ENCODE measurements around the gene RAB25.
"Not testable (repeated sequence)": the region's sequence is repeated elsewhere in the genome, so short reads cannot be mapped to it uniquely, and the experiment has no call there.

The RAB25 gene

DNA sequence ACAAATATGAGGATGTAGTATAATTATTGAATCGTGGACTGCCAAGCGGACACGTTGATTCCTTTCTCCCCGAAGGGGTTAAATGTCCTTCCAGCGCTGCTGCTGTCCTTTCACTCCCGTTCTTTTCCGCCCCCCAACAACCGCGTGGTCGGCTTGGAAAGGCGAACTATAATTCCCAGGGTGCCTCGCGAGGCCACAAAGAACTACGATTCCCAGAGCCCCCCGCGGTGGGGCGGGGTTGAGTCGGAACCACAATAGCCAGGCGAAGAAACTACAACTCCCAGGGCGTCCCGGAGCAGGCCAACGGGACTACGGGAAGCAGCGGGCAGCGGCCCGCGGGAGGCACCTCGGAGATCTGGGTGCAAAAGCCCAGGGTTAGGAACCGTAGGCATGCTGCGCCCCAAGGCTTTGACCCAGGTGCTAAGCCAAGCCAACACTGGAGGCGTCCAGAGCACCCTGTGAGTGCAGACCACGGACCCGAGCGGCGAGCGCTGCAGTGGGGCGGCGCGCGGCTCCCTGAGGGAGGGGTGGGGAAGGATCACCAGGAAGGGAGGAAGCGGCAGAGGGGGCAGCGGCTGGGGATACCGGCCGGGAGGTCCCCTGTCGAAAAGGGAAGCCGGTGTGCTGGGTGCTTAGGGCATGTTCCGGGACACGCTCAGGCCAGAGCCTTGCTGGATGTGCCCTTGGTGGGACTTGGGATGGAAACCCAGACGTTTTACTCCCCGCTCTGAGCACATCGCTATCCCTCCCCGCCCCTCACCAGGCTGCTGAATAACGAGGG, 6.3 kb upstream of the RAB25 start, which contains the start of gene LAMTOR2:
LAMTOR2 (plus strand) TSS at position 283 of the 781 bp plus-strand sequence; CDS start at position 391, 108 bp downstream.
- peak; percentile 88 to 89 for DNase-seq (ENCODE audit: low read depth in 2 of 2)

DNA sequence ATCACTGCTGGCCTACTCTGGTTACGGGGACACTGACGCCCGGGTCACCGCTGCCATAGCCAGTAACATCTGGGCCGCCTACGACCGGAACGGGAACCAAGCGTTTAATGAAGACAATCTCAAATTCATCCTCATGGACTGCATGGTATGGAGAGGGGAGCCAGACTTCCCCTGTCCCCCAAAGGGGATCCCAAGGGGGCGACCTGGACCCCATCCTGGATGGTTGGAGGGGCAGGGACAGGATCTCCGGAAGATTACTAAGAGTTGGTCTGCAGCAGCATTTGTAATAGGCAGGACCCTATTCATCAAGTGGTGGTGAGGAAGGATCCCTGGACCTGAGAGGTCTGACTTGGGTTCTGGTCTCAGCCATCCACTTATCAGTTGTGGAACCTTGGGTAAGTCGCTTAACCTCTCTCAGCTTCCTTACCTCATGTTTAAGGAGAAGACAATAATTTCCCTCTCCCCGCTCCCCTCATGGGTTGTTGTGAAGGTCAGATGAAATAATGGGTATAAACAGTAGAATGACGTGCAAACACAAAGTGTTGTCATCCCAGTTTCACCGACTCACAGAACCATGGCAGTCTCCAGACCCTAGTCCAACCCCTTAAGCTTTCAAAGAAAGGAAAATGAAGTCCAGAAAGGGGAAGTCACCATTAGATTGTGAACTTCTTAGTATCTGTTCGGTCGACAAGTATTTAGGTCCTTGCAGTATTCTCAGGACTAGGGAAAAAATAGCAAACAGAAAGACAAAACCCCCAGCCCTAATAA, 5.5 kb upstream of the RAB25 start:
- DNase-seq (ENCODE audit: low read depth in 2 of 2), result no peak

DNA sequence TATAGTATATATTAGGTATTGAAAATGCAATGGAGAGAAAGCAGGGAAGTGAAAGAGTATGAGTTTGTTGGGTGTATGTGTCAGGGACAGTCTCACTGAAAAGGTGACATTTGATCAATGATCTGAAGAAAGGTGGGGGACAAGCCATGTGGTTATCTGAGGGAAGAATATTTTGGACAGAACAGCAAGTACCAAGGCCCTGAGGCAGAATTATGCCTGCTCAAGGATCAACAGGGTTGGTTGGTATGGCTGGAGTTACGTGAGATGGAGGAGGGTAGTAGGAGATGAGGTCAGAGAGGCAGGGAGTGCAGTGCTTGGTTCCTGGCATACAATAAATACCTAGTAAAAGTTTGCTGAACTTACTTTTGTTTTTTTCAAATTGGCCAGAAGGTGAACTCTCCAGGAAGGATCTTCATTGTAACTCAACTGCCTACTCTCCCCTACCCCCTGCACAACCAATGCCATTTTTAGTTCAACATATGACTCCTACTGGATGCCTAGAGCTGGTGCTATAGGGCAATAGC, 4.6 kb upstream of the RAB25 start:
- DNase-seq (ENCODE audit: low read depth in 2 of 2), result no peak

DNA sequence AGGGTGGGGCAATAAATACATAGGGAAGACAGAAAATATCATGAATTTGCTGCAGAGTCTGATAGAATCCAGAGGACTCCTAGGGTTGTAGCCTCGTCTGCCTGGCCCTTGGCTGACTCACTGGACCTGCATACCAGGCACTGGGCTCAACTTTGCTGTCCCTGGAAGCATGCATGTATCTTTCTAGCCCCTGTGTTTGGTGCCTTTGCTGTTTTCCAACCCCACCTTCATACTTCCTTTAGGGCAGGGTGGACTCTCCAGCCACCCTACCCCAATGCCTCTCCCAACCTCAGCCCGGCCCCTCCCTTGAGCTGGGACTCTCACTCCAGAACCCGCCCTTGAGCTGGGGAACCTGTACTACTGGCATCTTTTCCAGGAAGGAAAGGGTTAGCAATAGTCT, 1.2 kb downstream of the RAB25 start:
- DNase-seq (ENCODE audit: low read depth in 2 of 2), result no peak

DNA sequence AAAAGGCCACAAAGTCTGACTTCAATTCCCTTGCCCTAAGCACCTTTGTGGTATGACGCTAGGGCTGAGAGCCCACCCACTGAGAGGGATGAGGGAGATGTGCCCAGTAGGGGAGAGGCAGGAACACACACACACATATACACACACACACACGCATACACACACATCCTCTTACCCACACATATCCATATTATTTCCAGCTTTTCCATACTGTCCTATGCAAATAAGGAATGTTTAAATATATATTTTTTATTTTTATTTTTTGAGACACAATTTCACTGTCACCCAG, 3.0 kb downstream of the RAB25 start:
- no peak for DNase-seq (ENCODE audit: low read depth in 2 of 2)

DNA sequence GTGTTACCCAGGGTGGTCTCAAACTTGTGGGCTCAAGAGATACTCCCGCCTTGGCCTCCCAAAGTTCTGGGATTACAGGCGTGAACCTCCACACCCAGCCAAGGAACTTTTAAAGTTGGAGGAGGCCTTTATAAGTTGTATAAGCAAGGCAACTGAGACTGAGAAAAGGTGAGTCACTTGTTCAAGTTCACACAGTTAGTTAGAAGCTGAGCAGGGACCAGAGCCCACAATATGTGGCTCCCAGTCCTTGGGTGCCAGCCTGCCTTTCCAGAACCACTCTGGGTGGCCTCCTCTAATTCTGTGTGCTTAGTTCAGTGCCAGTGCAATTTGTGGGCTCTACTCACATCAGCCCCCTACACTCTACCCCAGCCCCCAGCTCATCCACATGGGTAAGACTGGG, 3.7 kb downstream of the RAB25 start:
- DNase-seq (ENCODE audit: low read depth in 2 of 2), result no peak

DNA sequence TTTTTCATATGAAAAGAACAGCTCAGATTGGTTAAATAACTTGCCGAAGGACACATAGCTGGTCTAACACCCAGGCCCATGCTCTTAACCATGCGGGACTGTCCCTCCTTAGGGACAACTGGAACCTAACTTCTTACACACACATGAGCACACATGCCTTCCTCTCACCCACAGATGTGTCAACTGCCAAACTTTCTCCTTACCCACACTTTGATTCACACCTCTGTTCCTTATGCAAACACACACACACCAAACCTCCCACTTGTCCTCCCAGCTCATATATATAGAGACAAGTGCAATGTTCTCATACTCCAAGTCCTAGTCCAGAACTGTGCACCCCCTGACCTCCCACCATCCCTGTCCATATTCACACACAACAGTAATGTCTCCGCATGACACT, 4.3 kb downstream of the RAB25 start:
- no peak for DNase-seq (ENCODE audit: low read depth in 2 of 2)

DNA sequence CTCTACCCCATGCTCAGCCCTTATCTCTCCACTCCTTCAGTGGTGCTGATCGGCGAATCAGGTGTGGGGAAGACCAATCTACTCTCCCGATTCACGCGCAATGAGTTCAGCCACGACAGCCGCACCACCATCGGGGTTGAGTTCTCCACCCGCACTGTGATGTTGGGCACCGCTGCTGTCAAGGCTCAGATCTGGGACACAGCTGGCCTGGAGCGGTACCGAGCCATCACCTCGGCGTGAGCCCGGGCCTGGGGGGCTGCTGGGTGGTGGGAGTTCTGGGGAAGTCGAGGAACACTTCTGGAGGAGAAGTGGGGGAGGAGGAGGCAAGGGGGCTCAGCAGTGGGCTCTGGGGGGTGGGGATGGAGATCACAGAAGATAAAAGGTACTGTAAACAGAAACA, 4.9 kb downstream of the RAB25 start:
- DNase-seq (ENCODE audit: low read depth in 2 of 2), result no peak

DNA sequence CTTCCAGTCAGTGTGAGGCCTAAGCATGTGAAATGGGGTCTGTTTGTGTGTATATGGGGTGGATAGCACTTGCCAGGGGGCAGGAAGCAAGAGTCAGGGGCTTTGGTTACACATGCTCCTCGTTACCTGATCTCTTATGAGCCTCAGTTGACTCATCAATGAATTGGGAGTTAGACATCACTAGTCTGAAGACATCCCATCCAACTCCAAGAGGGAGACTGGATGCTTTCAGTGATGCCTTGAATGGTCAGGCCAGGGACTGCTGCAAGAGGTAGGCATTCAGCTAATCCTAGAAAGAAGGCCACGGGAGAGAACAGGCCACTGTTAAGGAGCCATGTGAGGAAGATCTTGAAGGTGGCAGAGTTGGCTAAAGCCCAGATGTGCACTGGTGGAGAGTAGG, 6.3 kb downstream of the RAB25 start:
- DNase-seq (ENCODE audit: low read depth in 2 of 2), result no peak

DNA sequence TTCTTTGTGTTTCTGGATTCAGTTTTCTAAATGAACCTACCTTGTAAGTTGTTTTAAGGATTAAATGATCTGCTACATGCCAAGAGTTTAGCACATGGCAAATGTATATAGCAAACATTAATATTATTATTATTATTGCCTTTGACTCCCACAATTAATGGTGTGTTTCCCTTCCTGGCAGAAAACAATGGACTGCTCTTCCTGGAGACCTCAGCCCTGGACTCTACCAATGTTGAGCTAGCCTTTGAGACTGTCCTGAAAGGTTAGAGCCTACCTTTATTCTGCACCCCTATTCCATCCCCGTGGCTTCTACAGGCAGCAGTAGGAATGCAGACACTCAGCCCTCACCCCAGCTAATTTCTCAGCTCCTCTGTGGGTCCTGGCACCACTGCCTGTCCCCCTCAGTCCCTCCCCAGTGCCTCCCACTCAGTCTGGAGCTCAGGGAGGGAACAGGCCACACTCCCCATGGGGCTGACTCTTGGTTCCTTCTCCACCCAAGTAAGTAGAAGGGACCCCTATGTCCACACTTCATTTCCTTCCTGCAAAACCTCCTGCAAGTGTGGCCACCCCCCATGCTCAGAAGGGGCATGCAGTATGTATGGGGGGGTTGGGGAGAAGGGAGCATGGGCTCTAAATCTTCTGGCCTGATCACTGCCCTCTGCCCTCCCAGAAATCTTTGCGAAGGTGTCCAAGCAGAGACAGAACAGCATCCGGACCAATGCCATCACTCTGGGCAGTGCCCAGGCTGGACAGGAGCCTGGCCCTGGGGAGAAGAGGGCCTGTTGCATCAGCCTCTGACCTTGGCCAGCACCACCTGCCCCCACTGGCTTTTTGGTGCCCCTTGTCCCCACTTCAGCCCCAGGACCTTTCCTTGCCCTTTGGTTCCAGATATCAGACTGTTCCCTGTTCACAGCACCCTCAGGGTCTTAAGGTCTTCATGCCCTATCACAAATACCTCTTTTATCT, 8.8 kb downstream of the RAB25 start:
- DNase-seq (ENCODE audit: low read depth in 2 of 2), result no peak

DNA sequence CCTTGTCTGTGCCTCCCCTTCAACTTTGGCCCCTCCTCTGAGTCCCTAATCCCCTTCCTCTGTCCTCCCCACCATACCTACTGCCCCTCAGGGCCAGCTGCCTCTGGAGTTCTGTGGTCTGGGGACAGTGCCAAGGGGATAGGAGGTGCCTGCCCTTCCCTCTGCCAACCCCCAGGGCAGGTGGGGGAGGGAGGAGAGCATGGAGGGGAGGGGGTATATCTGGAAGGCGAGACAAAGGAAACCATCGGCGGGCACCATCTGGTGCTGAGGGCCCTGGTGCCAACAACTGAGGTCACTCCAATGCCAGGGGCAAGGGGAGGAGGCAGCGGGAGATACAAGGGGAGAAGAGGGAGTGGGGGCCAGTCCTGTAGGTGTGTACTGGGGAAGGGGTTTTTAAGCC, 9.6 kb downstream of the RAB25 start:
- DNase-seq (ENCODE audit: low read depth in 2 of 2), result no peak

DNA sequence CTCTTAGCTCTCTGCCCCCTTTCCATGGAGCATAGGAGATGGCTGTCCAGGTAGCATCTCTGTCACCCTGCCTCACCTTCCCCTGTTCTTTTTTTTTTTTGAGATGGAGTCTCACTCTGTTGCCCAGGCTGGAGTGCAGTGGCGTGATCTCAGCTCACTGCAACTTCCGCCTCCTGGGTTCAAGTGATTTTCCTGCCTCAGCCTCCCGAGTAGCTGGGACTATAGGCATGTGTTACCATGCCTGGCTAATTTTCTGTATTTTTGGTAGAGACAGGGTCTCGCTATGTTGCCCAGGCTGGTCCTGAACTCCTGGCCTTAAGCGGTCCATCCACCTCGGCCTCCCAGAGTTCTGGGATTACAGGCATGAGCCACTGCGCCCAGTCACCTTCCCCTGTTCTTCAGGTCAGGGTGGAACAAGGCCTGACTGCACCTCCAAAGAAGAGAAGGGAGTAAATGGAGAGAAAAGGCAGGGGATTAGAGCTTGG, 10.4 kb downstream of the RAB25 start:
- not testable (repeated sequence) for DNase-seq (ENCODE audit: low read depth in 2 of 2)

DNA sequence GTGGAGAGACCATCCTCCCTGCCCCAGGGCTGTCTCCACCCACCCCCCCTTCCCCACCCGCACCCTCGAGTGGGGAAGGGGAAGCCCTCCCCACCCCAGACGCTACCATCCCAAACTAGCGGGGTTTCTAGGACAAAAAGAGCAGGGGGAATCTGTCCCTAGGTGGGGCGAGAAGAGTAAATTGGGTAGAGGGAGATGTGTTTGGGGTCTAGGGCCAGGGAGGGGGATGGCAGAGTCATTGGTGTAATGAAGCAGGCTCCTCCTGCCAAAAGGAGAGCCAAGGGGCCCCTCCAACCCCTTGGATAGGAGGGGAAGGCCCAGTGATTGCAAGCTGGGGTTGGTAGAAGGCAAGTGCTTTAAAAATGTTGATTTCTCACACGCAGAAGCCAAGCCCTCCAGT, 11.3 kb downstream of the RAB25 start:
- DNase-seq (ENCODE audit: low read depth in 2 of 2), result no peak

DNA sequence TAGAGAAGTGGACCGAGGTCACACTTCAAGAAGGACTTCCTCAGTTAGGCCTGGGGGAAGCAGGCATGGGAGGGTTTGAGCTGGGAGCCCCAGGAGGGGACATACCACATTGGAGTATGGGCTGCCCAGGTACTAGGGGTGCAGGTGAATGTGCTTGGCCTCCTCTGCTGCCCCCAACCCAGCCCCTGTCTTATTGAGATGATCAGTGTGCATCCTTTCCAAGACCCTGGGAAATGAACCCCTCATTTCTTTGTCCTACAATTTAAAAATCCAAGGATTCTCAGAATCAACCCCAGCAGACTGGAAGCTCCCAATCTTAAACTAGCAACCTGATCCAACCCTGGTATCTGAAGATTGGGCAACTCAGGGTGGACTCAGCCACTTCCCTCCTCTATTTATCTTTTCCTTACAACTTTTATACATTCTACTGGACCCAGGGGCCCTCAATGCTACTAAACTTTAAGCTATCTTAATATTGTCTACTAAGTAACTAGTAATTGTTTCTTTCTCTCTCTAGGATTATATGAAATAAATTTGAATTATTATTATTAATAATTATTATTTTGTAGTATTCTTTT, 12.2 kb downstream of the RAB25 start:
- DNase-seq (ENCODE audit: low read depth in 2 of 2), result no peak

DNA sequence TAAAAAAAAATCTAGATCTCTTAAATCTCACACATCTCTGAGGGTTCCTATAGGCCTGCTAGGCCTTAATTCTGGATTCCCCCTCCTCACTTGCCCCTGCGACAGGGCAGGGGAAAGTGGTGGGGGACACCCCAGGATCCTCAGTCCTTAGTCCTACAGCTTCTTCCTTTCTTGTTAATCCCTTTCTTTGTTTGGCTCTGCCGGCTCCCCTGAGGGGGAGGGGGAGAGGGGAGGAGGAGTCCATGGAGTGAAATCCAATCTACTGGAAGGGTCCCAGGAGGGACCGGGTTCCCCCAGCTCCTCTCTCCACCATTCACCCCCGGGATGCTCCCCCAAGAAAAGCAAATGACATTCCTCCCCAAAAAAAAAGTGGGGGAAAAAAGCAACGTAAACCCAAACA, 12.8 kb downstream of the RAB25 start:
- no peak for DNase-seq (ENCODE audit: low read depth in 2 of 2)

DNA sequence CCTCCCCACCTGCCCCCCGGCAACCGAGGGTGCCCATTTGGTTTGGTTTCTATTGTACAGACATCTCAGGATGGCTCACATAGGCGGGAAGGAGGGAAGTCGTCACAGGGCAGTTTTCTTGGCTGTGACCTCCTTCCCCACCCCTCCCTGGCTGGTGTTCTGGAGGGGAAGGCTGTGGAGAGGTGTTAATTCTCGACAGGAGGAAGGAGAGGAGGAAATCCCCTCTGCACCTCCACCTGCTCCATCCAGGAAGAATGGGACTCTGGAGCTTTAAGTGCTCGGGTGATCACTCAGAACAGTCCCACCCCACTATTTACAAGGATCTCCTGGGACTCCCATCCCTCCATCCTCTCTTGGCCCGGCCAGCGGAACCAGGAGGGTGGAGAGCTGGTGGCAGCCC, 13.7 kb downstream of the RAB25 start:
- no peak for DNase-seq (ENCODE audit: low read depth in 2 of 2)

DNA sequence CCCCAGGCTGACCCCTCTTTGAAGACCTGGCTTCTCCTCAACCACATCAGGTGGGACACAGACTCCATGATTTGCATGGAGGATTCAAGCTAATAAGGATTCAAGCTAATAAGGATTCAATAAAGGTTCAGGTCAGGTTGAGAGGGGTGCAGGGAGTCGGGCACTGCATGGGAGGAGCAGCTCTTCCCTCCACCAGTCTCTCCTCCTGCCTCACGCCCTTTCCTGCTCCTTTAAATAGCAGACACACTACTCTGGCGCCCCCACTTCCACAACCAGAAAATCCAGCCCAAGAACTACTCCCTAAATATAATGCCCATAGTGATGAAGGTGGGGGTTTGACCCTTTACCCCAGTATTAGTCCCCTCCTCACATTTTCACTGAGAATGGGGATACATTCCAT, 14.2 kb downstream of the RAB25 start:
- DNase-seq (ENCODE audit: low read depth in 2 of 2), result no peak

DNA sequence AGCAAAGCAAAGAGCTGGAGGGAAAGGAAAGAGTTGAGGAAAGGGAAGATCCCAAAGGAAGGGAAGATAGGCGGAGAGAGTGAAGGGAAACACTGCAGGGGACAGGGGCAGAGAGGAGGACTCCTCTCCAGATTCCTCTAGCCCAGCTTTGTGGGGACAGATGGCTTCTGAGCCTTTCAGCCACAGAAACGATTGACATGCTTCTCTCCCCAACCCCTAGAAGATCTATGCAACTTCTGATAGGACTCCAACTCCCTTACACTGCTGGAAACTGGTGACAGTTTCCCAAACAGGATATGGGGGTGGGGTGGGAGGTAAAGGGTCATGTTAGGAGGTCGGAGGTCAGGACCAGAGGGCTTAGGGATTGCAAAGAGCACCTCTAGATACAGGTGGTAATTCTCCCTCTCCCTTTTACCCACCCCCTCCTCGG, 14.8 kb downstream of the RAB25 start:
- DNase-seq (ENCODE audit: low read depth in 2 of 2), result no peak

DNA sequence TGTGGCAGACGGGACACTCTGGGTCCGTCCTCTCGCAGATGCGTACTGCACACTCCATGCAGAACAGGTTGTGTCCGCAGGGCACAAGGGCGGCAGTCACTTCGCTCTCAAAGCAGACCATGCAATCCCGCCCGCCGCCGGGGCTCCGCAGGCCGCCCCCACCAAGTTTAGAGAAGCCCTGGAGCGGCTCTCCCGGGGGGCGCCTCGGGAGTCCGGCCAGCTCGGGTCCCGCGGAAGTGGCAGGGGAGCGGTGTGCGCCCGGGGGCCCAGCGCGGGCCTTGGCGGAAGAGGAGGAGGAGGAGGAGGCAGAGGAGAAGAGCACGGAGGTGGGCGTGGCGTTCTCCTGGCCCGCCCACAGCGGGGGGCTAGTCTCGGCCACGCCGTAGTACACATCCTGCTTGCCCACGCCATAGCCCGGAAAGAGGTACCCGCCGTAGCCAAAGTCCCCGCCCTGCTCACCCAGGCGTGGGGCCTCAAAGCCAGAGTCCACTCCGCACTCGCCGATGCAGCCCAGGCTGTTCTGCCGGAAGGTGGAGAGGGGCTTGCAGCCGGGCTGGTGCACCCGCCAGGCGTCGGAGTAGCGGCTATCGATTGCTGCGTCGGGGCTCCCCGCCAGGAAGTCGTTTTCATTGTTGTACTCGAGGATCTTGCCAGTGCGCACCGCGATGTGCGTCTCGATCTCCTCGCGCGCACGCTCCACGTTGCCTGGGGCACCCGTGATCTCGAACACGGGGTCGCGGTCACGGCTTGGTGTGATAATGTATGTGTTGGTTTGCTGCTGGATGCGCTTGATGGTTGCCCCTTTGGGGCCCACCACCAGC, 15.9 kb downstream of the RAB25 start:
- DNase-seq (ENCODE audit: low read depth in 2 of 2), result no peak

DNA sequence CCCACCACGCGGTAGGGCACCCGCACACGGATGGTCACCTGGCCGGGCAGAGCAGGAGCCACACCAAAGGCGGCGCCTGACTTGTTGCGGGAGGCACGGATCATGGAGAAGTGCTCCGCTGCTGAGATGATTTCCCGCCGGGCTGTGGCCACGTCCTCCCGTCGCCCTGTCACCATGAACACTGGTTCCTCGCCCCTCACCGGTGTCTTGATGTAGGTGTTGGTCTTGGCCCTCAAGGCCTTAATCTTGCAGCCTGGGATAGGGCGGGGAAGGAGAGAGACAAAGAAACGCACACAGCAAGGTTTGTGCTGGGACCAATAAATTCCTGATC, 16.4 kb downstream of the RAB25 start:
- DNase-seq (ENCODE audit: low read depth in 2 of 2), result no peak

DNA sequence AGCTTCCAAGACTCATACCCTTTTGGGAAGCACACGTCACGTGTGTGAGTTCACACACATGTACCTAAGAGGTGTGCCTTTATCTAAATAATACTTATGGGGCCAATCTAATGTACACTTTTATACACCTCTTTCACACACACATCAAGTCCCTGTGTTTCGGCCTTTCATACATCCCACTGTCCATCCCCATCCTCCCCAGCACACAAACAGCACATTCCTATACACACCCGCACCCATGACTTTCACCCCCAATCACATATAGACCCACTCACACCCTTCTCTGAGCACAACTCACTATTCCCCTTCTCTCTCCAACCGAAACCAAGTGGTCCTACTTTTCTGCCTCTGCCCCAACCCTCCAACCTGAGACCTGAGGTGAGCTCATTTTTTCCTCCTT, 17.8 kb downstream of the RAB25 start:
- no peak for DNase-seq (ENCODE audit: low read depth in 2 of 2)

Data from fibroblast of skin of left biceps (primary cell).